Activated naive CD4-positive, alpha-beta T cell treated with anti-CD3 and anti-CD28 coated beads, Interleukin-2, amount 10 ng/mL, durations not matched to agents 5 hours and 36 hours (primary cell): ENCODE measurements around the gene ZNF492. TPM values are rescaled to one million over a fixed set of nuclear protein-coding genes. Genes with fewer than 3 reads are reported as not detected.

ENCODE experiments used
- total RNA-seq, 2 experiments: library from RNA; stranded (reverse); gene quantifications; one replicate each; pipeline ENCODE4 v1.2.3, GENCODE V29; 2021

ZNF492 gene
- total RNA-seq: 1 to 10 TPM; 1.4 to 1.9 TPM

GRCh38 chr19:22633706-22634449 is at the start of gene ZNF492:
Gene ZNF492 (plus strand): TSS chr19:22634324. CDS start chr19:22653400, 19,076 bp downstream.

Other genes starting within 250 kb of the ZNF492 start
- not detected for gene ZNF98, start 212.0 kb upstream of the ZNF492 start, total RNA-seq
- not detected for gene ZNF99, start 149.8 kb downstream of the ZNF492 start, total RNA-seq
- not detected for gene ZNF723, start 198.0 kb downstream of the ZNF492 start, total RNA-seq